ENCODE data around the gene MFSD1.

DNA sequence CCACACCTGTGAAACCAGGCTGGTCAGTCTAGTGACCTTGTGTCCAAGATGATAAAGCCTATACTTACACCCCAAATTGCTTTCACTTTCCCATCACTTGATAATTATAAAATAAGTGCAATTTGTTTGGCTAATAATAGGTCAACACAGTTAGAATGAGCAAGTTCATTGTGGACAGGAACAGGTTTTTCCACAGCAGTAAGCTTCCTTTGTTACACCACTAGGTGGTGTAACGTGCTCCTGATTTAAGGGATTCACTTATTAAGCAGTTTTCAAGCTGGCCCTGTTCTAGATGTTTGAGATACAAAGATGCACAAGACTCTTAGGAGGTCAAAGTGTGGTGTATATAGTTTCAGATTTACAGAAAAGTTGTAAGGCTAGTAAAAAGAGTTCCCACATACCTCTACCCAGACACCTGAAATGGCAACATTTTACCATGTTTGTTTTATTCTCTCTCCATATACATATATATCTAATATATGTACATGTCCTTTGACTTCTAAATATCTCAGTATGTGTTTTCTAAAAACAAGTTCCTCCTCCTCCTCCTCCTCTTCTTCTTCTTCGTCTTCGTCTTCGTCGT, 6.8 kb upstream of the MFSD1 start:
- no peak for TF ChIP-seq MECOM (CRISPR knock-in tag; IDR thresholded peaks at IDR 0.05)
- TF ChIP-seq ZNF140 (CRISPR knock-in tag; IDR thresholded peaks at IDR 0.05), result no peak
- TF ChIP-seq, protein P1, sequence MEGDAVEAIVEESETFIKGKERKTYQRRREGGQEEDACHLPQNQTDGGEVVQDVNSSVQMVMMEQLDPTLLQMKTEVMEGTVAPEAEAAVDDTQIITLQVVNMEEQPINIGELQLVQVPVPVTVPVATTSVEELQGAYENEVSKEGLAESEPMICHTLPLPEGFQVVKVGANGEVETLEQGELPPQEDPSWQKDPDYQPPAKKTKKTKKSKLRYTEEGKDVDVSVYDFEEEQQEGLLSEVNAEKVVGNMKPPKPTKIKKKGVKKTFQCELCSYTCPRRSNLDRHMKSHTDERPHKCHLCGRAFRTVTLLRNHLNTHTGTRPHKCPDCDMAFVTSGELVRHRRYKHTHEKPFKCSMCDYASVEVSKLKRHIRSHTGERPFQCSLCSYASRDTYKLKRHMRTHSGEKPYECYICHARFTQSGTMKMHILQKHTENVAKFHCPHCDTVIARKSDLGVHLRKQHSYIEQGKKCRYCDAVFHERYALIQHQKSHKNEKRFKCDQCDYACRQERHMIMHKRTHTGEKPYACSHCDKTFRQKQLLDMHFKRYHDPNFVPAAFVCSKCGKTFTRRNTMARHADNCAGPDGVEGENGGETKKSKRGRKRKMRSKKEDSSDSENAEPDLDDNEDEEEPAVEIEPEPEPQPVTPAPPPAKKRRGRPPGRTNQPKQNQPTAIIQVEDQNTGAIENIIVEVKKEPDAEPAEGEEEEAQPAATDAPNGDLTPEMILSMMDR (IDR thresholded peaks at IDR 0.05 in 2 of 3, conservative IDR thresholded peaks at IDR 0.05 in 1 of 3; ENCODE audit: insufficient read depth in 2 of 3, low read depth in 1 of 3, low read length in 3 of 3), result peak; percentile 46 to 70 (median 68); a peak in 5 of 6 replicates
- TF ChIP-seq, protein P2, sequence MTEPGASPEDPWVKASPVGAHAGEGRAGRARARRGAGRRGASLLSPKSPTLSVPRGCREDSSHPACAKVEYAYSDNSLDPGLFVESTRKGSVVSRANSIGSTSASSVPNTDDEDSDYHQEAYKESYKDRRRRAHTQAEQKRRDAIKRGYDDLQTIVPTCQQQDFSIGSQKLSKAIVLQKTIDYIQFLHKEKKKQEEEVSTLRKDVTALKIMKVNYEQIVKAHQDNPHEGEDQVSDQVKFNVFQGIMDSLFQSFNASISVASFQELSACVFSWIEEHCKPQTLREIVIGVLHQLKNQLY (CRISPR knock-in tag; conservative IDR thresholded peaks at IDR 0.05), result no peak
- TF ChIP-seq RAD21 (CRISPR knock-in tag; conservative IDR thresholded peaks at IDR 0.05 in 1 of 2, IDR thresholded peaks at IDR 0.05 in 1 of 2), result peak in 1 of 2 experiments; percentile 68; a peak in 3 of 4 replicates

Data from K562 (cell line).